Mucosa of stomach (tissue), 1 donor: ENCODE data around the gene TNRC6C.
A peak's percentile ranks its signal among the peaks of the same experiment; 100 is the strongest.

Experiments
- H3K27me3 ChIP-seq: one replicate; pipeline ENCODE4 v1.7.0; 2013; ENCODE audit warnings: mild to moderate bottlenecking, low read length; ENCODE audit not compliant: control insufficient read depth, insufficient read depth
- H3K36me3 ChIP-seq: one replicate; pipeline ENCODE4 v1.7.0; 2013; ENCODE audit warnings: low read length; ENCODE audit not compliant: control insufficient read depth, insufficient read depth
- H3K4me1 ChIP-seq: one replicate; pipeline ENCODE4 v1.7.0; 2013; ENCODE audit warnings: mild to moderate bottlenecking, low read length; ENCODE audit not compliant: control insufficient read depth, insufficient read depth
- H3K4me3 ChIP-seq: one replicate; pipeline ENCODE4 v1.7.0; 2013; ENCODE audit warnings: low read length
- H3K9ac ChIP-seq: one replicate; pipeline ENCODE4 v1.7.0; 2013; ENCODE audit warnings: mild to moderate bottlenecking, low read length, moderate library complexity
- H3K9me3 ChIP-seq: one replicate; pipeline ENCODE4 v1.7.0; 2013; ENCODE audit warnings: mild to moderate bottlenecking, low read length, moderate library complexity; ENCODE audit not compliant: control insufficient read depth
- donor health status: Pancreatic carcinoma.

TNRC6C gene

DNA sequence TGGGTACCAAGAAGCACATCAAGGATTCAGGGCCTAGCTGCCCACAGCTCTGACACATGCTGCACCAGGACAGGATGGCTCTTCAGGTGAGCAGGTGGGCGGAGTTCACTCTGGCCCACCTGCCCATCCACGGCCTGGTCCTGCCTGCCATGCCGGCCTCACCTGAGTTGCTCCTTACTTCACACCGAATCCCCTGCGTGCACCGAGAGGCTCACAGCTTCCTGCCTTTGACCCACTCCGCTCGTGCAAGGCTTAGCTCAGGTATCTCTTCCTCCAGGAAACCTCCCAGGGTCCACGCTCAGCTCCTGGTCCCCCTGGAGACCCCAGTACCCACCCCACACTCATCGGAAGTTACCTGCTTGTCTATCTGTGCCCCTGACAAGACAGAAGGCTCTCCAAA lies 21.6 kb upstream of the TNRC6C start:
- Histone ChIP-seq H3K27me3 (no peaks in the 10 kb centered on the region), H3K9me3 (no peaks in the 10 kb centered on the region)

DNA sequence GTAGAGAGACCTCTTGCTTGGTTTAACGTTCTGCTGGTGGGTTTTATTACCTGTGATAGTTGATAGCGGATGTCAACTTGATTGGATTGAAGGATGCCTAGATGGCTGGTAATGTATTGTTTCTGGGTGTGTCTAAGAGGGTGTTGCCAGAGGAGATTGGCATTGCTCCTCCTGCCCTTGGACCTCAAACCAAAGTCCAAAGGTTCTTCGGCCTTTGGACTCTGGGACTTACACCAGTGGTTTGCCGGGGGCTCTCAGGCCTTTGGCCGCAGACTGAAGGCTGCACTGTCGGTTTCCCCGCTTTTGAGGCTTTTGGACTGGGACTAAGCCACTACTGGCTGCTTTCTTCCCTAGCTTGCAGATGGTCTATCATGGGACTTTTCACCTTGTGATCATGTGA lies 17.5 kb upstream of the TNRC6C start:
- no peak overlapping the region for H3K9ac ChIP-seq
- no peaks in the 10 kb centered on the region for H3K27me3 ChIP-seq
- no peaks in the 10 kb centered on the region for H3K9me3 ChIP-seq
- no peaks in the 10 kb centered on the region for H3K4me1 ChIP-seq
- H3K36me3 ChIP-seq, result no peaks in the 10 kb centered on the region
- no peak overlapping the region for H3K4me3 ChIP-seq

More for the DNA sequence above, 21.6 kb upstream of the TNRC6C start:
- Histone ChIP-seq H3K9ac (no peak overlapping the region), H3K4me1 (no peaks in the 10 kb centered on the region), H3K36me3 (no peaks in the 10 kb centered on the region), H3K4me3 (no peak overlapping the region)

DNA sequence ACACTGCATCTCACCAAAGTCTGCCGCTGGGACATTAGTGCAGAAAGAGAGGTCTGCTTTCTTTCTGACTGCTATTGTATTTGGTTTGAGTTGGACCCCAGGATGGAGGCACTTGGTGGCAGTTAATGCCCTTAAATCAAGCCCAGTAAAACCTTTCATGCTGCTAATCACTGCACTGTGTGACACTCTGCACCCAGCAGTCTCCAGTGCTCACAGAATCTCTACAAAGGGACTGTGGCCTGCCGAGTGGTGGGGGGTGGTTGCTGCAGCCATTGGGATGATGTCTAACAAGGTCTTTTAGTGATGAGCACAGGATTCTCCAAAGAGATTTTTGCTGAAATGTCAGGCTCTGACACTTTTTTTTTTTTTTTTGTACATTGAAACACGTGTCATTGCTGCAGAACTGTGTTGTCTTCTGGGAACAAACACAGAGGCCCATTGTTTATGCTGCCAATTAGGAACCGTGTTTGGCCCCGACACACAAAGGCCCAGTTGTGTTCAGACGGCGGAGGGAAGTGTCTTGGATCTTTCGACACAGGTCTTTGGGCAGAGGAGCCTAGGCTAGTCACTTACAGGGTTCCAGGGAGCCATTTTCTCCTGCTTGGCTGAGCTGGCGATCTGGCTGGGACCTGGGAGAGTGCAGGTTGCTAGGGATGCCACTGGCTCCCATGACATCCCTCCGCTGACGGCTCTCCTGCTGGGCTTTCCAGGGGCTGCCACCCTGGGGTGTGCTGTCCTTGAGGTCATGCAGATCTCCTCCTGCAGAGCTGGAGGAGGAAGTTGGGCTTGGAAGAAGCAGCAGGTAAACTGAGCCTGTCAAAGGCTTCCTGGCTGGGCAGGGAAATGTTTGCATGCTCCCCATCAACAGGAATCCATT lies 16.2 kb upstream of the TNRC6C start:
- Histone ChIP-seq H3K4me1 (no peaks in the 10 kb centered on the region), H3K9ac (no peak overlapping the region), H3K27me3 (no peaks in the 10 kb centered on the region), H3K9me3 (no peaks in the 10 kb centered on the region), H3K36me3 (no peaks in the 10 kb centered on the region), H3K4me3 (no peak overlapping the region)

DNA sequence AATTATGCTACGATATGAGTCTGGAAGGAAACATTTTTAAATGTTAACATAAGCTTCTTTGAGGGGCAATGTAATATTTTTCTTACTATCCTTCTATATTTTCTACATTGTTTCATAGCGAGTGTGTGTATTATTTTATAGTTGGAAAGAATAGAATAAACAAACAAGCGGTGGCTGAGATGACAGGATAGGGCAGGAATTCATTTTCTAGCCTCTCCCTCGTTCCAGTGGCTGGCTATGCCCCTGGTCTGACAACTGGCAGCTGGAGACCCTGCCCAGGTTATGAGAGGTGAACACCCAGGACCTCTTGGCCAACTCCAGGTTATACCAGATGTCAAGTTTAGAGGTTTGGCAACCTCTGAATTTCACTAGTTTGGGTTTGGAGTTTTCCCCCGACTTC lies 14.5 kb upstream of the TNRC6C start:
- H3K27me3 ChIP-seq, result no peaks in the 10 kb centered on the region
- H3K36me3 ChIP-seq, result no peaks in the 10 kb centered on the region
- H3K9ac ChIP-seq, result no peak overlapping the region
- no peaks in the 10 kb centered on the region for H3K4me1 ChIP-seq
- H3K4me3 ChIP-seq, result no peak overlapping the region
- H3K9me3 ChIP-seq, result no peaks in the 10 kb centered on the region

DNA sequence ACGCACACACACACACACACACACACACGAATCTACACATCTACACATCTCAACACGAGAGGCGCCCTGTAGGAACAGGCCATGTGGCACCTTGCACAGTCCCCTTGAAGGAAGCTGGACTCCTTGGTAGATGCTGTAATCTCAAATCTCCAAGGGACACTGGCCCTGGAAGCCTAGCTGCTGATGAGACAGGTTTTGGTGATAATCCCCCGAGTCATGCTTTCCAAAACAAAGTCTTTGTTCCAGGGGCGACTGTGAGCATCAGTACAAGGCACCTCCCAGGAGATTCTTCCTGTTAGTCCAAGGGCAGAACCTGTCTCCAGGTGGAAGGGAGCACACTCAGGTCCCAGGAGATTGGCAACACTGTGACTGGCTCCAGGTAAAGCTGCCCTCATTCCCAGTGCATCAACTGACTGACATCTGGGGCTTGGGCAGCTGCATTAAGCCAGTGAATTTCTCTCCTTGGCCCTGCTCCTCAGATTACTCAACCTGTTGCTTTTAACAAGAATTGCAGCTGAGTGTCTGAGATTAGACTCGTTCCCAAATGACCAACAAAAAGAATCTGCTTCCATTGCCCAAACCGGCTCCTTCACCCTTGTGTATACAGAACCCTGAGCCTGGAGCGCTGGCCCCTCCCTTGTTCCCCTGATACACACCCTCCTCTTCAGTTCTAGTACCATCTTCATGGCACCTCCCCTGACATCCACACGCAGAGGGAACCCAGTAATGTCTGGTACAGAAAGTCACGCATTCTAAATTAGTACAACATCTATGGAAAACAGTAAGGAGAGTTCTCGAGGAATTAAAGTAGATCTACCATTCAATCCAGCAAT lies 13.9 kb upstream of the TNRC6C start:
- no peaks in the 10 kb centered on the region for H3K27me3 ChIP-seq
- H3K36me3 ChIP-seq, result no peaks in the 10 kb centered on the region
- no peak overlapping the region for H3K9ac ChIP-seq
- H3K4me3 ChIP-seq, result no peak overlapping the region
- no peaks in the 10 kb centered on the region for H3K9me3 ChIP-seq
- H3K4me1 ChIP-seq, result no peaks in the 10 kb centered on the region

DNA sequence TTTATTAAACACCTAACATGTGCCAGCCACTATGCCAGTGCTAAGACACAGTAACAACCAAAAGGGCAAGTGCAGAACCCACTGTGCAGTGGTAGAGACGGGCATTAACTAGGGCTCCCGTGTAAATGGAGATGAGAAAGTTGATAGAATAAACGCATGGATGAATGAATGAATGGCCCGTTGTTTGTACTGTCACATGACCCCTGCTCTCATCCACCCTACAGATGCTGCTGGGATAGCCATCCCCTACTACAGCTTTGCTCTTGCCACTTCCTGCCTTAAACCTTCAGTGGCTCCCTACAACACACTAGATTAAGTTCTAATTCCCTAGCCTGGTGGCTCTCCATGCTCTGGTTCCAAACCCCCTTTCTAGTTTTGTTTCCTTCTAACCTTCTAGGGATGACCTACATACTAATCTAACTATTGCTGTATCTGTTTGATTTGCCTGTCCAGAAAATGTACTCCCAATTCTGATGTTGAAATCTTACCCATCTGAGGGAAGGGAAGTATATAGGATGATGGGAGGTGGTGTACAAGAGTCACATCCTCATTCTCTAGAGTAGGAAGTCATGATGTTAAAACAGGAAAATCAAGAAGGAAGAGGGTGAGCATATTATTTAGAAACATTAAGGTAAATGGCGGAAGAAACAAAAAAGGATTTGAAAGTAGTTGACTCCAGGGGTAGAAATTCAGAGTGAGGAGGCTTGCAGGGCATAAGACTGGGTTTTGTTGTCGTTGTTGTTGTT lies 11.4 kb upstream of the TNRC6C start:
- Histone ChIP-seq H3K9ac (no peak overlapping the region), H3K27me3 (peaks cover 2% of the 10 kb centered on the region), H3K9me3 (no peaks in the 10 kb centered on the region), H3K36me3 (no peaks in the 10 kb centered on the region), H3K4me3 (no peak overlapping the region), H3K4me1 (peaks cover 1% of the 10 kb centered on the region)

DNA sequence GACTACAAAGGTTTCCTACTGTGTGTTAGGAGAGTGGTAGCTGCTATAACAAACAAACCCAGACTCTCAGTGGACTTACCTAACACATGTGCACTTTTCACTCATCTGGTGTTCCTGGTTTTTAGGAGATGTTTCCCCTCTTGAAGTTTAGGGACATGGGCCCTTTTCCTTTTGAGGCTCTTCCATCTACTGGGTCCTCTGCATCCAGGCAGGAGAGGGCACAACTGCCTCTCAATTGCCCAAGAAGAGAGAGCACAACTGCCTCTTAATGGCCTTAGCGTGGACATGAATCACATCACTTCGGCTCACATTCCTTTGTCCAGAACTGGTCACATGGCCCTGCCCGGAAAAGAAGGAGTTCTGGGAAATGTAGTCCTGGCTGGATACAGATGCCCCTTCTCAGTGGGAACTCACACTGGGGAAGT lies 9.8 kb upstream of the TNRC6C start:
- Histone ChIP-seq H3K36me3 (no peaks in the 10 kb centered on the region), H3K4me3 (no peak overlapping the region), H3K4me1 (peaks cover 7% of the 10 kb centered on the region), H3K27me3 (peaks cover 16% of the 10 kb centered on the region), H3K9me3 (no peaks in the 10 kb centered on the region), H3K9ac (no peak overlapping the region)

DNA sequence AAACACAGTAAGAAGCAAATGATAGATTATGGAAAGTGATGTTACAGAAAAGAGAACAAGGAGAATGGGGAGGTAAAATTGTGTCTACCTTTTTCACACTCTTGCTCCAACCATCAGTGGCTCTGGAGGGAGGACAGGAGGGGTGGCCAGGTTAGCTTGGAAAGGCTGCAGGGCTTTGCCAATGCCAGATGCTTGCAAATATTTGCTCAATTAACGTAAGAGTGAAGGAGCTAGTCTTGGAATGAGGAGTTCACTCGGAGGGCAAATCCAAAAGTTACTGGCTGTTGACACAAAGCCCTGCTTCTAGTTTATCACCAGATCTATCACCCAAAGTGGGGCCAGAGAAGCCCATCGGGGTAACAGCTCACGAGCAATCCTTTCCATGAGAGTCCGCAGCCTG lies 7.4 kb upstream of the TNRC6C start:
- Histone ChIP-seq H3K4me1 (peaks cover 7% of the 10 kb centered on the region), H3K9ac (no peak overlapping the region), H3K27me3 (peaks cover 16% of the 10 kb centered on the region), H3K9me3 (no peaks in the 10 kb centered on the region), H3K36me3 (no peaks in the 10 kb centered on the region), H3K4me3 (no peak overlapping the region)

DNA sequence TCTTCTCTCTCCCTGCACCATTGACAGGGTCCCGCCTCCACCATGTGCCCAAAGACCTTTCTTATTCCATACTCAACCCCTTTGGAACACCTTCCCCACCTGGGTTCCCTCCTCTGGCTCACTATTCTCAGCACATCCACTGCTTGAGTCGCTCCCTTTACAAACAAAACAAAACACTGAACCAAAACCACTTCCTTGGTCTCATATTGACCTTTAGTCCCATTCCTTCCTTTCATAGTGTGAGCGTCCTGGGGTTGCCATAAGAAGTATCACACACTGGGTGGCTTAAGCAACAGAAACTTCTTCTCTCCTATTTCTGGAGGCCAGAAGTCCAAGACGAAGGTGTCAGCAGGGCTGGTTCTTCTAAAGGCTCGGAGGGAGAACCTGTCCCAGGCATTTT lies 6.1 kb upstream of the TNRC6C start:
- peaks cover 7% of the 10 kb centered on the region for H3K4me1 ChIP-seq
- peaks cover 26% of the 10 kb centered on the region for H3K27me3 ChIP-seq
- H3K4me3 ChIP-seq, result no peak overlapping the region
- no peaks in the 10 kb centered on the region for H3K9me3 ChIP-seq
- H3K36me3 ChIP-seq, result no peaks in the 10 kb centered on the region
- H3K9ac ChIP-seq, result no peak overlapping the region

DNA sequence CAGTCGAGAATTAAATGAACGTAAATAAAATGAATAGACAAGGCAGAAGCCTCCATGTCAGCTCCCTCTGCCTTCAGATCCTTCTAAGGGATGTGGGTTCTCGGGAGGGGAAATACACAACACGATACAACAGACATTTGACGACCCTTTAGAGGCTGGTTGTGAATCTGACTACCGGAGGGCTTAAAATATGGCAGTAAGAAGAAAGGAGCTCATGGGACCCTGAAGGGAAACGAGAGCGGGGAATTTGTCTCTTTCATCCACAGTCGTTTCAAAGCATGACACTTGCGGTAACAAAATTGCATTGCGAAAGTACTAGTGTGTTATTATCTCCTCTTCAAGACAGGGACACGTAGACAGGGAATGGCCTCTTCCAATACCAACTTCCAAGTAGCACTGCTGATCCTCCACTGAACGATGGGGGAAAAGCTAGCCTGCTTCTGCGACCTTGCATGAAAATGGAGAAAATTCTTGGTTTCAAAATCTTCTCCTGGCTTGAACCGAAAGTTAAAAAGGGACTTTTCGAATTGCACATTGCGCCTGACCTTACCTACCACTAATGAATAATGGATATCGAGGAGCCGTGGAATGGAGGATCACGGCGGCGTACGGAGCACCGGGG lies 1.2 kb upstream of the TNRC6C start:
- no peaks in the 10 kb centered on the region for H3K9me3 ChIP-seq
- H3K36me3 ChIP-seq, result no peaks in the 10 kb centered on the region
- H3K4me3 ChIP-seq, result peak overlapping the region; percentile 0
- H3K27me3 ChIP-seq, result peaks cover 36% of the 10 kb centered on the region
- H3K9ac ChIP-seq, result peak overlapping the region; percentile 1
- H3K4me1 ChIP-seq, result peaks cover 12% of the 10 kb centered on the region

DNA sequence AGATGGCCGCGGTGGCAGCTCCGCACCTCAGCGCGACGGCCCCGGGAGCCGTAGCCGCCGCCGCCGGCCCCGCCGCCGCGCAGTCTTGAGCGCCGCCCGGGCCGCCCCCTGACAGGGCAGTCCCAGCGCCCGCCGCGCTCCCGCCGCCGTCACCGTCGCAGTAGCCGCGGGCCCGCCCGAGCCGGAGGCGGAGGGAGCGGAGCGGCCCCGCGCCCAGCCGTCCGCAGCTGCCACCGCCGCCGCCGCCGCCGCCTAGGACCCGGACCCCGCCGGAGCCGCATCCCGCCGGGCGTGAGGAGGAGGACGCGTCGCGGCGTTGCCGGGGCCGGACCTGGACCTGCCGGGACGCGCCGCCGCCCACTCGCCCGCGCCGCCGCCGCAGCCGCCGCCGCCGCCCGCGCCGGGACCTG lies 218 bp downstream of the TNRC6C start:
- Histone ChIP-seq H3K27me3 (peaks cover 24% of the 10 kb centered on the region), H3K9me3 (no peaks in the 10 kb centered on the region), H3K4me1 (peaks cover 9% of the 10 kb centered on the region), H3K36me3 (no peaks in the 10 kb centered on the region), H3K9ac (no peak overlapping the region), H3K4me3 (no peak overlapping the region)
